GM23338 (cell line): ENCODE results near the gene KIAA0232. TPM values are rescaled to one million over a fixed set of nuclear protein-coding genes. Genes with fewer than 3 reads are reported as not detected.

ENCODE experiments used
- ATAC-seq: fragments of 200-7000 bp; cut with Tn5 transposase; 3 replicates; pipeline ENCODE4 v1.9.1; 2020
- DNase-seq: peaks from one replicate; pipeline ENCODE4 v3.0.0-alpha.2; 2015; ENCODE audit warnings: low spot score
- H2AFZ ChIP-seq: fragments of 200-600 bp; sonication (generic); 2 replicates; pipeline ENCODE4 v1.8.0; 2016; ENCODE audit warnings: antibody characterized with exemption, mild to moderate bottlenecking, moderate library complexity
- H3F3A ChIP-seq: fragments of 200-600 bp; sonication (generic); replicated peaks from 2 replicates; pipeline ENCODE4 v1.8.0; 2017; ENCODE audit warnings: antibody characterized with exemption, mixed run types, low read depth
- H3K27ac ChIP-seq: fragments of 200-600 bp; sonication (generic); 2 replicates; pipeline ENCODE4 v1.6.1; 2016; ENCODE audit warnings: low read depth
- H3K27me3 ChIP-seq: fragments of 200-600 bp; sonication (generic); 2 replicates; pipeline ENCODE4 v1.8.0; 2016; ENCODE audit warnings: mild to moderate bottlenecking, mixed run types, moderate library complexity; ENCODE audit not compliant: insufficient read depth
- H3K36me3 ChIP-seq: fragments of 200-600 bp; sonication (generic); 2 replicates; pipeline ENCODE4 v1.8.0; 2016; ENCODE audit warnings: mild to moderate bottlenecking; ENCODE audit not compliant: insufficient read depth
- H3K4me1 ChIP-seq: fragments of 200-600 bp; sonication (generic); 2 replicates; pipeline ENCODE4 v1.8.0; 2016; ENCODE audit warnings: mild to moderate bottlenecking, moderate library complexity; ENCODE audit not compliant: insufficient read depth
- H3K4me2 ChIP-seq: fragments of 200-600 bp; sonication (generic); 2 replicates; pipeline ENCODE4 v1.7.1; 2017; ENCODE audit warnings: mixed run types
- H3K4me3 ChIP-seq: fragments of 200-600 bp; sonication (generic); 2 replicates; pipeline ENCODE4 v1.6.1; 2016; ENCODE audit warnings: mixed run types
- H3K79me2 ChIP-seq: fragments of 200-600 bp; sonication (generic); replicated peaks from 2 replicates; pipeline ENCODE4 v1.8.0; 2017; ENCODE audit warnings: mild to moderate bottlenecking; ENCODE audit not compliant: insufficient read depth
- H3K9me2 ChIP-seq: fragments of 200-600 bp; sonication (generic); 2 replicates; pipeline ENCODE4 v1.8.0; 2017; ENCODE audit not compliant: insufficient read depth
- H4K20me1 ChIP-seq: fragments of 200-600 bp; sonication (generic); replicated peaks from 2 replicates; pipeline ENCODE4 v1.8.0; 2017; ENCODE audit warnings: mild to moderate bottlenecking; ENCODE audit not compliant: insufficient read depth
- H3K27ac Mint-ChIP-seq: 2 replicates; pipeline ENCODE4 v1.8.0; 2020; ENCODE audit warnings: inconsistent platforms, mild to moderate bottlenecking, moderate library complexity, mixed read lengths
- H3K27me3 Mint-ChIP-seq: 3 replicates; pipeline ENCODE4 v1.8.0; 2022; ENCODE audit warnings: low read depth, mild to moderate bottlenecking, moderate library complexity, mixed read lengths, inconsistent platforms; ENCODE audit not compliant: insufficient read depth, poor library complexity
- H3K36me3 Mint-ChIP-seq: 3 replicates; pipeline ENCODE4 v1.8.0; 2021; ENCODE audit warnings: low read depth, mild to moderate bottlenecking, inconsistent platforms, moderate library complexity, mixed read lengths
- H3K4me1 Mint-ChIP-seq: 3 replicates; pipeline ENCODE4 v1.8.0; 2020; ENCODE audit warnings: mild to moderate bottlenecking, inconsistent platforms, mixed read lengths
- H3K4me3 Mint-ChIP-seq: 3 replicates; pipeline ENCODE4 v1.8.0; 2021; ENCODE audit warnings: moderate library complexity, mild to moderate bottlenecking, inconsistent platforms, mixed read lengths
- H3K9me3 Mint-ChIP-seq: 3 replicates; pipeline ENCODE4 v1.8.0; 2020; ENCODE audit warnings: moderate library complexity, mild to moderate bottlenecking, inconsistent platforms, mixed read lengths
- CREB1 ChIP-seq: fragments of 250-450 bp; sonication (Bioruptor Pico); IDR thresholded peaks from 2 replicates; pipeline ENCODE4 v1.5.0; 2020; ENCODE audit warnings: low read depth, mild to moderate bottlenecking, moderate library complexity
- CTCF ChIP-seq, 2 experiments: fragments of 200-600 bp in 1 of 2; sonication (generic) in 1 of 2; conservative IDR thresholded peaks; 2 replicates each; pipeline versions ENCODE4 v1.5.1 to v1.6.1; 2016 to 2017; ENCODE audit warnings: antibody characterized with exemption in 2 of 2, low read depth in 2 of 2, mild to moderate bottlenecking in 2 of 2, moderate library complexity in 1 of 2
- ETS1 ChIP-seq: IDR thresholded peaks from 2 replicates; pipeline ENCODE4 v1.6.1; 2016; ENCODE audit warnings: antibody characterized with exemption
- EZH2 ChIP-seq: fragments of 200-600 bp; sonication (generic); IDR thresholded peaks from one replicate; pipeline ENCODE4 v1.8.0; 2017; ENCODE audit warnings: antibody characterized with exemption, mild to moderate bottlenecking, low read depth; ENCODE audit not compliant: unreplicated experiment
- EZH2phosphoT487 ChIP-seq: fragments of 200-600 bp; sonication (generic); IDR thresholded peaks from one replicate; pipeline ENCODE4 v1.8.1; 2018; ENCODE audit warnings: antibody characterized with exemption; ENCODE audit not compliant: unreplicated experiment
- JUNB ChIP-seq: IDR thresholded peaks from one replicate; pipeline ENCODE4 v1.6.1; 2016; ENCODE audit warnings: antibody characterized with exemption; ENCODE audit not compliant: unreplicated experiment
- NANOG ChIP-seq: IDR thresholded peaks from 2 replicates; pipeline ENCODE4 v1.6.1; 2016; ENCODE audit warnings: antibody characterized with exemption, borderline replicate concordance
- POLR2AphosphoS5 ChIP-seq: IDR thresholded peaks from 2 replicates; pipeline ENCODE4 v1.6.1; 2016; ENCODE audit warnings: antibody characterized with exemption, low read depth
- STAT1 ChIP-seq: IDR thresholded peaks from one replicate; pipeline ENCODE4 v1.6.1; 2016; ENCODE audit warnings: antibody characterized with exemption; ENCODE audit not compliant: unreplicated experiment
- ZNF114 ChIP-seq: fragments of 250-450 bp; sonication (Bioruptor Pico); IDR thresholded peaks from 2 replicates; pipeline ENCODE4 v1.5.0; 2020; ENCODE audit warnings: mild to moderate bottlenecking, moderate library complexity
- ZNF331 ChIP-seq: fragments of 250-450 bp; sonication (Bioruptor Pico); IDR thresholded peaks from 2 replicates; pipeline ENCODE4 v1.5.0; 2020; ENCODE audit warnings: low read depth, mild to moderate bottlenecking, moderate library complexity
- ZNF462 ChIP-seq: fragments of 250-450 bp; sonication (Bioruptor Pico); IDR thresholded peaks from 2 replicates; pipeline ENCODE4 v1.5.0; 2020; ENCODE audit warnings: mild to moderate bottlenecking, moderate library complexity
- polyA plus RNA-seq: library from polyadenylated mRNA; unstranded; fragments of >200 nt; fragmentation: Nextera tagmentation; extraction: Ambion mirVana; gene quantifications from 2 replicates; pipeline ENCODE4 v1.2.1, GENCODE V29; 2016
- total RNA-seq: library from RNA; depleted of rRNA; stranded (reverse); fragments of >200 nt; shearing (Covaris generic); gene quantifications from 2 replicates; pipeline ENCODE4 v1.2.3, GENCODE V29; 2014
- TF ChIP-seq, protein P1 (sequence below): IDR thresholded peaks from one replicate; pipeline ENCODE4 v1.6.1; 2018; ENCODE audit warnings: antibody characterized with exemption; ENCODE audit not compliant: unreplicated experiment

The KIAA0232 gene
- total and polyA plus RNA-seq, 2 experiments from 2014 or later: 14.3 to 34.9 TPM

GRCh38 chr4:6770581-6771228, 11.8 kb upstream of the KIAA0232 start:
- Histone ChIP-seq H3K4me1 (no peaks in the 10 kb centered on the region), H3K9me2 (no peaks in the 10 kb centered on the region), H3K79me2 (no peaks in the 10 kb centered on the region), H3K36me3 (no peaks in the 10 kb centered on the region), H3K4me3 (no peak overlapping the region), H4K20me1 (no peaks in the 10 kb centered on the region), H3K27ac (no peak overlapping the region), H3K27me3 (no peaks in the 10 kb centered on the region), H3K4me2 (no peak overlapping the region), H2AFZ (no peak overlapping the region), H3F3A (no peaks in the 10 kb centered on the region)
- Mint-ChIP-seq H3K4me3 (no peak overlapping the region), H3K27me3 (peaks cover 8% of the 10 kb centered on the region), H3K9me3 (no peaks in the 10 kb centered on the region), H3K4me1 (peaks cover 3% of the 10 kb centered on the region; the same call in 2 of the 3 replicates), H3K27ac (no peak overlapping the region), H3K36me3 (no peaks in the 10 kb centered on the region)
- DNase-seq (no peak), ATAC-seq (no peak)
- TF ChIP-seq CREB1 (CRISPR knock-in tag) (no peak), STAT1 (no peak), CTCF (conservative IDR thresholded peaks at IDR 0.05; ENCODE audit: low read depth in 2 of 2) (no peak), ZNF331 (CRISPR knock-in tag) (no peak), ZNF462 (no peak), ZNF114 (CRISPR knock-in tag) (no peak), JUNB (no peak), EZH2 (no peak), NANOG (no peak), POLR2AphosphoS5 (no peak), EZH2phosphoT487 (no peak), ETS1 (no peak)
- TF ChIP-seq, protein P1, sequence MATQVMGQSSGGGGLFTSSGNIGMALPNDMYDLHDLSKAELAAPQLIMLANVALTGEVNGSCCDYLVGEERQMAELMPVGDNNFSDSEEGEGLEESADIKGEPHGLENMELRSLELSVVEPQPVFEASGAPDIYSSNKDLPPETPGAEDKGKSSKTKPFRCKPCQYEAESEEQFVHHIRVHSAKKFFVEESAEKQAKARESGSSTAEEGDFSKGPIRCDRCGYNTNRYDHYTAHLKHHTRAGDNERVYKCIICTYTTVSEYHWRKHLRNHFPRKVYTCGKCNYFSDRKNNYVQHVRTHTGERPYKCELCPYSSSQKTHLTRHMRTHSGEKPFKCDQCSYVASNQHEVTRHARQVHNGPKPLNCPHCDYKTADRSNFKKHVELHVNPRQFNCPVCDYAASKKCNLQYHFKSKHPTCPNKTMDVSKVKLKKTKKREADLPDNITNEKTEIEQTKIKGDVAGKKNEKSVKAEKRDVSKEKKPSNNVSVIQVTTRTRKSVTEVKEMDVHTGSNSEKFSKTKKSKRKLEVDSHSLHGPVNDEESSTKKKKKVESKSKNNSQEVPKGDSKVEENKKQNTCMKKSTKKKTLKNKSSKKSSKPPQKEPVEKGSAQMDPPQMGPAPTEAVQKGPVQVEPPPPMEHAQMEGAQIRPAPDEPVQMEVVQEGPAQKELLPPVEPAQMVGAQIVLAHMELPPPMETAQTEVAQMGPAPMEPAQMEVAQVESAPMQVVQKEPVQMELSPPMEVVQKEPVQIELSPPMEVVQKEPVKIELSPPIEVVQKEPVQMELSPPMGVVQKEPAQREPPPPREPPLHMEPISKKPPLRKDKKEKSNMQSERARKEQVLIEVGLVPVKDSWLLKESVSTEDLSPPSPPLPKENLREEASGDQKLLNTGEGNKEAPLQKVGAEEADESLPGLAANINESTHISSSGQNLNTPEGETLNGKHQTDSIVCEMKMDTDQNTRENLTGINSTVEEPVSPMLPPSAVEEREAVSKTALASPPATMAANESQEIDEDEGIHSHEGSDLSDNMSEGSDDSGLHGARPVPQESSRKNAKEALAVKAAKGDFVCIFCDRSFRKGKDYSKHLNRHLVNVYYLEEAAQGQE: no peak
